H1 (cell line): ENCODE measurements around the gene CCDC9B. TPM values are rescaled to one million over a fixed set of nuclear protein-coding genes. Genes with fewer than 3 reads are reported as not detected.

Experiments
- CTCF ChIA-PET: fragments of 300-600 bp; sonication (Branson Sonifier 250); formaldehyde crosslinking; loops from one replicate; lab custom pipeline; 2021; ENCODE audit not compliant: partially characterized antibody; lab: Charles Lee
- POLR2A ChIA-PET: fragments of 300-600 bp; sonication (Branson Sonifier 250); formaldehyde crosslinking; loops from one replicate; lab custom pipeline; 2021; ENCODE audit warnings: inconsistent platforms; ENCODE audit not compliant: partially characterized antibody; lab: Charles Lee
- DNase-seq, 2 experiments: peaks; one replicate each; pipeline versions ENCODE4 v3.0.0 to v3.0.0-alpha.2; 2010 to 2022; ENCODE audit warnings: low spot score in 2 of 2, low read depth in 1 of 2, mixed read lengths in 1 of 2
- FAIRE-seq: peaks from 2 replicates; lab custom pipeline; 2011; peaks lifted over from hg19 to GRCh38; lab: Jason Lieb, UNC
- H2AFZ ChIP-seq: 2 replicates; pipeline ENCODE4 v1.8.1; 2012; ENCODE audit warnings: low read length, inconsistent platforms
- H2AK5ac ChIP-seq: 2 replicates; pipeline ENCODE4 v1.6.1; 2013; ENCODE audit warnings: low read depth, low read length
- H2BK120ac ChIP-seq: replicated peaks from 2 replicates; pipeline ENCODE3; 2013; ENCODE audit warnings: low read depth, low read length, inconsistent platforms
- H2BK12ac ChIP-seq: 2 replicates; pipeline ENCODE4 v1.6.1; 2013; ENCODE audit warnings: low read depth, low read length
- H2BK15ac ChIP-seq: 2 replicates; pipeline ENCODE4 v1.6.1; 2013; ENCODE audit warnings: low read length
- H2BK20ac ChIP-seq: 2 replicates; pipeline ENCODE4 v1.6.1; 2013; ENCODE audit warnings: low read length
- H2BK5ac ChIP-seq: 2 replicates; pipeline ENCODE4 v1.6.1; 2013; ENCODE audit warnings: low read depth, low read length
- H3K14ac ChIP-seq: 2 replicates; pipeline ENCODE4 v1.6.1; 2013; ENCODE audit warnings: inconsistent platforms; ENCODE audit not compliant: insufficient read length
- H3K18ac ChIP-seq: 2 replicates; pipeline ENCODE4 v1.6.1; 2013; ENCODE audit warnings: low read length; ENCODE audit errors: extremely low read depth
- H3K23ac ChIP-seq: 2 replicates; pipeline ENCODE4 v1.6.1; 2013; ENCODE audit warnings: inconsistent platforms; ENCODE audit not compliant: insufficient read length
- H3K23me2 ChIP-seq: 2 replicates; pipeline ENCODE4 v1.6.1; 2013; ENCODE audit warnings: low read depth, low read length
- H3K27ac ChIP-seq: 2 replicates; pipeline ENCODE4 v1.6.1; 2011; ENCODE audit warnings: low read depth, low read length, inconsistent platforms
- H3K27me3 ChIP-seq, 4 experiments: replicated peaks in 1 of 4; 1 replicate in 1 of 4; 2 replicates in 3 of 4; pipeline versions ENCODE4 v1.6.1 to v1.8.1; 2011 to 2013; ENCODE audit warnings: low read length in 3 of 4, mild to moderate bottlenecking in 3 of 4, inconsistent platforms in 2 of 4, mixed read lengths in 2 of 4, moderate library complexity in 1 of 4; ENCODE audit not compliant: control insufficient read depth in 3 of 4, insufficient read depth in 3 of 4; ENCODE audit errors: extremely low read depth in 1 of 4
- H3K36me3 ChIP-seq, 4 experiments: 2 replicates each; pipeline versions ENCODE4 v1.6.1 to v1.8.1; 2011 to 2013; ENCODE audit warnings: mild to moderate bottlenecking in 4 of 4, low read length in 3 of 4, moderate library complexity in 2 of 4, control low read depth in 1 of 4, inconsistent platforms in 1 of 4; ENCODE audit not compliant: insufficient read depth in 4 of 4, control insufficient read depth in 2 of 4
- H3K4ac ChIP-seq: replicated peaks from 2 replicates; pipeline ENCODE3; 2013; ENCODE audit warnings: low read length, low read depth, mixed read lengths, inconsistent platforms; ENCODE audit not compliant: insufficient read length
- H3K4me1 ChIP-seq, 4 experiments: replicated peaks in 1 of 4; 1 replicate in 1 of 4; 2 replicates in 3 of 4; pipeline versions ENCODE4 v1.6.1 to v1.8.1; 2011 to 2013; ENCODE audit warnings: low read length in 3 of 4, inconsistent platforms in 2 of 4, mixed read lengths in 1 of 4; ENCODE audit not compliant: insufficient read depth in 4 of 4, control insufficient read depth in 3 of 4
- H3K4me2 ChIP-seq, 2 experiments: 2 replicates each; pipeline versions ENCODE4 v1.6.1 to v1.8.1; 2011 to 2013; ENCODE audit warnings: low read depth in 2 of 2, low read length in 2 of 2, control low read depth in 1 of 2, inconsistent platforms in 1 of 2, mild to moderate bottlenecking in 1 of 2; ENCODE audit not compliant: insufficient read depth in 1 of 2
- H3K4me3 ChIP-seq, 4 experiments: fragments of 200-600, 300-600 bp in 1 of 4; sonication (generic), shearing (Covaris generic), sonication (Bioruptor Twin) in 1 of 4; 2 replicates each; pipeline versions ENCODE4 v1.5.1 to v1.8.1; 2011 to 2016; ENCODE audit warnings: low read length in 4 of 4, low read depth in 3 of 4, control low read depth in 2 of 4, inconsistent platforms in 2 of 4, mild to moderate bottlenecking in 2 of 4, mixed read lengths in 1 of 4, moderate library complexity in 1 of 4; ENCODE audit not compliant: insufficient read depth in 2 of 4; ENCODE audit errors: extremely low read depth in 1 of 4
- H3K56ac ChIP-seq: replicated peaks from 2 replicates; pipeline ENCODE3; 2013; ENCODE audit warnings: low read depth, mild to moderate bottlenecking, mixed read lengths, low read length, inconsistent platforms; ENCODE audit not compliant: insufficient read length
- H3K79me1 ChIP-seq: 2 replicates; pipeline ENCODE4 v1.6.1; 2013; ENCODE audit warnings: low read depth, low read length, control low read depth
- H3K79me2 ChIP-seq, 2 experiments: 2 replicates each; pipeline versions ENCODE4 v1.6.1 to v1.8.1; 2012 to 2013; ENCODE audit warnings: low read length in 2 of 2, mild to moderate bottlenecking in 2 of 2, inconsistent platforms in 1 of 2; ENCODE audit not compliant: insufficient read depth in 2 of 2, control insufficient read depth in 1 of 2
- H3K9ac ChIP-seq, 4 experiments: replicated peaks in 1 of 4; 1 replicate in 1 of 4; 2 replicates in 3 of 4; pipeline versions ENCODE4 v1.6.1 to v1.8.1; 2011 to 2013; ENCODE audit warnings: low read depth in 3 of 4, low read length in 3 of 4, control low read depth in 2 of 4, mild to moderate bottlenecking in 2 of 4, moderate library complexity in 2 of 4, inconsistent platforms in 1 of 4; ENCODE audit errors: extremely low read depth in 1 of 4
- H3K9me3 ChIP-seq, 2 experiments: 2 replicates each; pipeline versions ENCODE4 v1.6.1 to v1.8.1; 2012 to 2013; ENCODE audit warnings: mild to moderate bottlenecking in 2 of 2, moderate library complexity in 2 of 2, control low read depth in 1 of 2, inconsistent platforms in 1 of 2, low read depth in 1 of 2, low read length in 1 of 2, mixed read lengths in 1 of 2; ENCODE audit not compliant: insufficient read depth in 2 of 2
- H4K20me1 ChIP-seq, 2 experiments: replicated peaks in 1 of 2; 2 replicates each; pipeline versions ENCODE3 to v1.8.1; 2011 to 2013; ENCODE audit warnings: inconsistent platforms in 2 of 2, low read length in 2 of 2, mild to moderate bottlenecking in 1 of 2; ENCODE audit not compliant: insufficient read depth in 2 of 2, control insufficient read depth in 1 of 2
- H4K5ac ChIP-seq: 2 replicates; pipeline ENCODE4 v1.6.1; 2013; ENCODE audit warnings: low read length, low read depth, mixed read lengths, inconsistent platforms; ENCODE audit not compliant: insufficient read length
- H4K8ac ChIP-seq: 2 replicates; pipeline ENCODE4 v1.8.0; 2013; ENCODE audit warnings: mild to moderate bottlenecking, moderate library complexity, low read length, inconsistent platforms; ENCODE audit not compliant: insufficient read depth; ENCODE audit errors: extremely low read depth
- H4K91ac ChIP-seq: replicated peaks from 2 replicates; pipeline ENCODE3; 2013; ENCODE audit warnings: low read length, mixed read lengths, inconsistent platforms; ENCODE audit not compliant: insufficient read length
- BCL11A ChIP-seq, 2 experiments: IDR thresholded peaks; one replicate each; pipeline ENCODE4 v1.6.1; 2011; ENCODE audit warnings: low read depth in 2 of 2, low read length in 2 of 2, mild to moderate bottlenecking in 2 of 2
- HDAC6 ChIP-seq: IDR thresholded peaks from one replicate; pipeline ENCODE4 v1.7.1; 2012; ENCODE audit warnings: low read depth, mild to moderate bottlenecking, inconsistent platforms, low read length, moderate library complexity
- POU5F1 ChIP-seq: IDR thresholded peaks from 2 replicates; pipeline ENCODE4 v1.6.1; 2011; ENCODE audit warnings: low read depth, mild to moderate bottlenecking, low read length, moderate library complexity
- RAD21 ChIP-seq, 2 experiments: IDR thresholded peaks in 1 of 2; conservative IDR thresholded peaks in 1 of 2; 2 replicates each; pipeline ENCODE4 v1.6.1; 2011; ENCODE audit warnings: low read depth in 2 of 2, low read length in 2 of 2, improper control_type of control experiment in 1 of 2, inconsistent platforms in 1 of 2, mild to moderate bottlenecking in 1 of 2, moderate library complexity in 1 of 2
- SIX5 ChIP-seq: IDR thresholded peaks from 2 replicates; pipeline ENCODE4 v1.6.1; 2011; ENCODE audit warnings: mild to moderate bottlenecking, low read depth, low read length
- WGBS, 2 experiments: shearing (Covaris generic) in 1 of 2; methylation state at CpG; one replicate each; pipeline versions ENCODE4 v1.1.6 to v1.1.7; 2013 to 2015; ENCODE audit warnings: low lambda C conversion rate in 2 of 2, mixed read lengths in 2 of 2, inconsistent platforms in 1 of 2, low coverage in 1 of 2, missing lambda C conversion rate in 1 of 2; ENCODE audit not compliant: insufficient replicate concordance in 2 of 2, insufficient coverage in 1 of 2, insufficient read length in 1 of 2; ENCODE audit errors: extremely low coverage in 1 of 2, missing lambda C conversion rate in 1 of 2; 5-methylcytosine and 5-hydroxymethylcytosine counted together
- polyA plus RNA-seq, 7 experiments: library from polyadenylated mRNA; depleted of rRNA in 3 of 7; stranded (reverse) in 5 of 7; unstranded in 2 of 7; fragments of >200 nt in 5 of 7; fragments of 200-250 nt in 2 of 7; gene quantifications; 1 replicate in 5 of 7; 2 replicates in 1 of 7; 4 replicates in 1 of 7; pipeline versions ENCODE4 v1.2.1 to v1.2.3, GENCODE V29; 2011 to 2013; ENCODE audit warnings: missing spikeins in 2 of 7, mixed read lengths in 2 of 7
- total RNA-seq: library from RNA; stranded (reverse); fragmentation: NEBNext Ultra II Directional; extraction: Animal tissue kit (Norgen Biotek cat#: 25700); gene quantifications from 2 replicates; pipeline ENCODE4 v1.2.1, GENCODE V29; 2021
- TF ChIP-seq, protein P1 (sequence below): IDR thresholded peaks from 2 replicates; pipeline ENCODE4 v1.6.1; 2012; ENCODE audit warnings: inconsistent platforms

CCDC9B gene
- total and polyA plus RNA-seq, 2 of the 8 experiments (the other 6 are each of a cell fraction or from before 2014, with no cell fraction given) = 0.45 to 0.78 TPM

- DNase-seq = no peak
- ChIA-PET CTCF (interaction anchor here (0.6 to 23.9 kb wide), 19 partner anchors 7 to 258 kb away, joined by 3 to 584 read pairs (median 11); partner anchors contain the start of genes ANKRD63, CCDC9B, INAFM2 and KNSTRN), POLR2A (interaction anchor here (1.2 to 6.0 kb wide), 3 partner anchors 10 to 72 kb away, joined by 3 to 29 read pairs (median 4); partner anchors contain the start of gene PAK6)
- no peaks in the 10 kb centered on the region for H3K36me3 ChIP-seq
- H3K18ac ChIP-seq = no peak overlapping the region
- H2BK120ac ChIP-seq = no peak overlapping the region
- TF ChIP-seq, protein P1, sequence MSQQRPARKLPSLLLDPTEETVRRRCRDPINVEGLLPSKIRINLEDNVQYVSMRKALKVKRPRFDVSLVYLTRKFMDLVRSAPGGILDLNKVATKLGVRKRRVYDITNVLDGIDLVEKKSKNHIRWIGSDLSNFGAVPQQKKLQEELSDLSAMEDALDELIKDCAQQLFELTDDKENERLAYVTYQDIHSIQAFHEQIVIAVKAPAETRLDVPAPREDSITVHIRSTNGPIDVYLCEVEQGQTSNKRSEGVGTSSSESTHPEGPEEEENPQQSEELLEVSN = no peak
- TF ChIP-seq BCL11A (IDR thresholded peaks at IDR 0.05; ENCODE audit: low read depth in 2 of 2, low read length in 2 of 2) (no peak), RAD21 (IDR thresholded peaks at IDR 0.05 in 1 of 2, conservative IDR thresholded peaks at IDR 0.05 in 1 of 2; ENCODE audit: low read depth in 2 of 2, low read length in 2 of 2) (no peak), SIX5 (no peak), HDAC6 (no peak), POU5F1 (no peak)
- H3K4me1 ChIP-seq = peaks cover 0 to 29% (median 21%) of the 10 kb centered on the region in 4 experiments; a peak in 6 of 7 replicates
- FAIRE-seq = no peak
- no peak overlapping the region for H4K91ac ChIP-seq
- H4K20me1 ChIP-seq = peaks cover 1 to 4% of the 10 kb centered on the region in 2 experiments
- H3K9ac ChIP-seq = no peak overlapping the region
- WGBS, 2 experiments = 68% methylated on average over 3 of the region's 3 CpGs; no CpG with 5 or more reads in 1 of the 2 experiments
- H2AFZ ChIP-seq = no peak overlapping the region
- no peaks in the 10 kb centered on the region for H3K79me2 ChIP-seq
- peak overlapping the region; percentile 84; the same call in 1 of the 2 replicates for H2BK15ac ChIP-seq
- H2BK12ac ChIP-seq = no peak overlapping the region
- H4K5ac ChIP-seq = no peak overlapping the region
- no peaks in the 10 kb centered on the region; the same call in 1 of the 2 replicates for H3K23me2 ChIP-seq
- H3K14ac ChIP-seq = no peak overlapping the region
- H3K4me2 ChIP-seq = no peak overlapping the region
- H3K23ac ChIP-seq = no peak overlapping the region
- H3K56ac ChIP-seq = no peak overlapping the region
- H2BK20ac ChIP-seq = no peak overlapping the region
- H2AK5ac ChIP-seq = no peak overlapping the region
- H3K27ac ChIP-seq = no peak overlapping the region
- no peaks in the 10 kb centered on the region for H3K79me1 ChIP-seq
- H3K4ac ChIP-seq = no peak overlapping the region
- no peak overlapping the region for H3K4me3 ChIP-seq
- peaks cover 0 to 6% (median 0%) of the 10 kb centered on the region in 4 experiments; a peak in 3 of 7 replicates for H3K27me3 ChIP-seq
- no peak overlapping the region; the same call in 1 of the 2 replicates for H2BK5ac ChIP-seq
- H4K8ac ChIP-seq = peak overlapping the region; percentile 42; the same call in 1 of the 2 replicates
- H3K9me3 ChIP-seq = no peaks in the 10 kb centered on the region
Measured at GRCh38 chr15:40310993-40311392, 29.7 kb downstream of the CCDC9B start.
